PFSK-1 (cell line): ENCODE results near the gene C1QTNF4.

Experiments used
- POLR2AphosphoS5 ChIP-seq: IDR thresholded peaks from 2 replicates; pipeline ENCODE4 v1.6.1; 2012; ENCODE audit warnings: low read depth, mild to moderate bottlenecking, control low read depth, low read length, moderate library complexity
- TAF1 ChIP-seq: IDR thresholded peaks from 2 replicates; pipeline ENCODE4 v1.6.1; 2012; ENCODE audit warnings: low read length, control low read depth, borderline replicate concordance; ENCODE audit not compliant: insufficient read depth
- TF ChIP-seq, protein P1 (sequence below), 2 experiments: IDR thresholded peaks; 2 replicates each; pipeline versions ENCODE4 v1.6.1 to v1.8.0; 2011 to 2012; ENCODE audit warnings: low read depth in 2 of 2, low read length in 2 of 2, control low read depth in 1 of 2, inconsistent platforms in 1 of 2, mild to moderate bottlenecking in 1 of 2, moderate library complexity in 1 of 2; ENCODE audit not compliant: insufficient read depth in 1 of 2

DNA sequence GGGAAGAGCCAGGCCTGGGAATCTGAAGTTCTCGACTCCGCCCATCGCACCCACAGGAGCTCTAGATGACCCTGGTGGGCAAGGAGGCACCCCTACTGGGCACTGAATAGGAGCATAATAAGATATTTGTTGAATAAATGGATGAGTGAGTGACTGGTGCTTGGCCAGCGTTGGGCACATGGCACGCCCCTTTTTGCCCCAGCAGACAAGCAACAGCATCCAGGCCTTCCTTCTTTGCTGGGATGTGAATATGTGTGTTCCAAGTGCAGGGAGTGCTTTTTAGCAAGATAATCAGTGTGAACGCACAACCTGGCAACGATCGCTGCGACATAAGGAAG is 40.8 kb downstream of the C1QTNF4 start:
- TF ChIP-seq, protein P1, sequence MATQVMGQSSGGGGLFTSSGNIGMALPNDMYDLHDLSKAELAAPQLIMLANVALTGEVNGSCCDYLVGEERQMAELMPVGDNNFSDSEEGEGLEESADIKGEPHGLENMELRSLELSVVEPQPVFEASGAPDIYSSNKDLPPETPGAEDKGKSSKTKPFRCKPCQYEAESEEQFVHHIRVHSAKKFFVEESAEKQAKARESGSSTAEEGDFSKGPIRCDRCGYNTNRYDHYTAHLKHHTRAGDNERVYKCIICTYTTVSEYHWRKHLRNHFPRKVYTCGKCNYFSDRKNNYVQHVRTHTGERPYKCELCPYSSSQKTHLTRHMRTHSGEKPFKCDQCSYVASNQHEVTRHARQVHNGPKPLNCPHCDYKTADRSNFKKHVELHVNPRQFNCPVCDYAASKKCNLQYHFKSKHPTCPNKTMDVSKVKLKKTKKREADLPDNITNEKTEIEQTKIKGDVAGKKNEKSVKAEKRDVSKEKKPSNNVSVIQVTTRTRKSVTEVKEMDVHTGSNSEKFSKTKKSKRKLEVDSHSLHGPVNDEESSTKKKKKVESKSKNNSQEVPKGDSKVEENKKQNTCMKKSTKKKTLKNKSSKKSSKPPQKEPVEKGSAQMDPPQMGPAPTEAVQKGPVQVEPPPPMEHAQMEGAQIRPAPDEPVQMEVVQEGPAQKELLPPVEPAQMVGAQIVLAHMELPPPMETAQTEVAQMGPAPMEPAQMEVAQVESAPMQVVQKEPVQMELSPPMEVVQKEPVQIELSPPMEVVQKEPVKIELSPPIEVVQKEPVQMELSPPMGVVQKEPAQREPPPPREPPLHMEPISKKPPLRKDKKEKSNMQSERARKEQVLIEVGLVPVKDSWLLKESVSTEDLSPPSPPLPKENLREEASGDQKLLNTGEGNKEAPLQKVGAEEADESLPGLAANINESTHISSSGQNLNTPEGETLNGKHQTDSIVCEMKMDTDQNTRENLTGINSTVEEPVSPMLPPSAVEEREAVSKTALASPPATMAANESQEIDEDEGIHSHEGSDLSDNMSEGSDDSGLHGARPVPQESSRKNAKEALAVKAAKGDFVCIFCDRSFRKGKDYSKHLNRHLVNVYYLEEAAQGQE (IDR thresholded peaks at IDR 0.05; ENCODE audit: insufficient read depth in 1 of 2, low read depth in 2 of 2, low read length in 2 of 2): no peak
- no peak for TF ChIP-seq TAF1
- TF ChIP-seq POLR2AphosphoS5: no peak
